CD4-positive, alpha-beta T cell treated with Interleukin-17A for 1 hour (primary cell): Measurements from ENCODE around the gene MYH7.

ENCODE experiments used
- DNase-seq: peaks from one replicate; pipeline ENCODE4 v3.0.0-alpha.2; 2020

MYH7 gene

GRCh38 chr14:23447361-23448350 is 12.2 kb upstream of the MYH7 start:
- no peak for DNase-seq

- DNase-seq = no peak
Observed at GRCh38 chr14:23446291-23446851, 10.9 kb upstream of the MYH7 start.

GRCh38 chr14:23445773-23446172 is 10.3 kb upstream of the MYH7 start:
- no peak for DNase-seq

GRCh38 chr14:23444314-23444713 is 8.9 kb upstream of the MYH7 start:
- no peak for DNase-seq

GRCh38 chr14:23443881-23444280 is 8.4 kb upstream of the MYH7 start:
- DNase-seq = no peak

GRCh38 chr14:23443411-23443812 is 8.0 kb upstream of the MYH7 start:
- no peak for DNase-seq

- no peak for DNase-seq
Observed at GRCh38 chr14:23442721-23443356, 7.4 kb upstream of the MYH7 start.

- no peak for DNase-seq
Observed at GRCh38 chr14:23441076-23441475, 5.6 kb upstream of the MYH7 start.

- no peak for DNase-seq
Observed at GRCh38 chr14:23439107-23439835, 3.8 kb upstream of the MYH7 start.

- no peak for DNase-seq
Observed at GRCh38 chr14:23438101-23438971, 2.9 kb upstream of the MYH7 start.

GRCh38 chr14:23437133-23438100 is 2.0 kb upstream of the MYH7 start:
- DNase-seq = no peak

- no peak for DNase-seq
Observed at GRCh38 chr14:23436327-23437132, 1.1 kb upstream of the MYH7 start.

GRCh38 chr14:23434488-23435222 is 805 bp downstream of the MYH7 start:
- DNase-seq = no peak

- no peak for DNase-seq
Observed at GRCh38 chr14:23433457-23433856, 2.0 kb downstream of the MYH7 start.

GRCh38 chr14:23432946-23433345 is 2.5 kb downstream of the MYH7 start:
- DNase-seq = no peak

- no peak for DNase-seq
Observed at GRCh38 chr14:23432102-23432925, 3.1 kb downstream of the MYH7 start.

- DNase-seq = no peak
Observed at GRCh38 chr14:23431486-23431885, 4.0 kb downstream of the MYH7 start.

- no peak for DNase-seq
Observed at GRCh38 chr14:23430723-23431085, 4.8 kb downstream of the MYH7 start.
